ENCODE results near the gene IQCH. TPM values are rescaled to one million over a fixed set of nuclear protein-coding genes. Genes with fewer than 3 reads are reported as not detected.

The IQCH gene
- total RNA-seq, 4 donors from 2014 or later: 9.6 to 13.7 (median 11.8) TPM

DNA sequence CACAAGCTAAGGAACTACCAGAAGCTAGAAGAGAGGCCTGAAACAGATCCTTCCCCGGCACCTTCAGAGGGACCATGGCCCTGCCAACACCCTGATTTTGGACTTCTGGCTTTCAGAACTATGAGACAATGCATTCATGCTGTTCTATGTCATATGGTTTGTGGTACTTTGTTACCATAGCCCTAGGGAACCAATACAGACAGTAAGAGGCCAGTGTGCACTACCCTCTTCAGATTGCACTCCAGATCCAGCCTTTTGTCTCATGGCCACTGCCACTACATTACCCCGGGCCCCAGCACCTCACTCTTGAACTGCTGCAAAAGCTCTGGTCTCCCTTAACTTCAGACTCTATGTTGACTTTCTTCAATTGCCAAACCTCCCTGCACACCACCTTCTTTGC is 24.1 kb upstream of the IQCH start:
- H3K9me3 ChIP-seq: no peaks in the 10 kb centered on the region
- no peak overlapping the region for H3K27ac ChIP-seq
- DNase-seq: no peak
- H3K36me3 ChIP-seq: peaks cover 8 to 14% of the 10 kb centered on the region in 2 donors
- no peak overlapping the region for H3K4me3 ChIP-seq (replicated peaks in 1 of 3)
- H3K27me3 ChIP-seq: no peaks in the 10 kb centered on the region
- H3K4me1 ChIP-seq: peaks cover 7 to 16% of the 10 kb centered on the region in 2 donors
- no peak for TF ChIP-seq POLR2A (IDR thresholded peaks at IDR 0.05)
- TF ChIP-seq, protein P1, sequence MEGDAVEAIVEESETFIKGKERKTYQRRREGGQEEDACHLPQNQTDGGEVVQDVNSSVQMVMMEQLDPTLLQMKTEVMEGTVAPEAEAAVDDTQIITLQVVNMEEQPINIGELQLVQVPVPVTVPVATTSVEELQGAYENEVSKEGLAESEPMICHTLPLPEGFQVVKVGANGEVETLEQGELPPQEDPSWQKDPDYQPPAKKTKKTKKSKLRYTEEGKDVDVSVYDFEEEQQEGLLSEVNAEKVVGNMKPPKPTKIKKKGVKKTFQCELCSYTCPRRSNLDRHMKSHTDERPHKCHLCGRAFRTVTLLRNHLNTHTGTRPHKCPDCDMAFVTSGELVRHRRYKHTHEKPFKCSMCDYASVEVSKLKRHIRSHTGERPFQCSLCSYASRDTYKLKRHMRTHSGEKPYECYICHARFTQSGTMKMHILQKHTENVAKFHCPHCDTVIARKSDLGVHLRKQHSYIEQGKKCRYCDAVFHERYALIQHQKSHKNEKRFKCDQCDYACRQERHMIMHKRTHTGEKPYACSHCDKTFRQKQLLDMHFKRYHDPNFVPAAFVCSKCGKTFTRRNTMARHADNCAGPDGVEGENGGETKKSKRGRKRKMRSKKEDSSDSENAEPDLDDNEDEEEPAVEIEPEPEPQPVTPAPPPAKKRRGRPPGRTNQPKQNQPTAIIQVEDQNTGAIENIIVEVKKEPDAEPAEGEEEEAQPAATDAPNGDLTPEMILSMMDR (IDR thresholded peaks at IDR 0.05): no peak
- intact Hi-C loops (cut with DNase I): no loop called here
- WGBS, 2 donors: 94 to 100% methylated on average over 2 of the region's 2 CpGs

DNA sequence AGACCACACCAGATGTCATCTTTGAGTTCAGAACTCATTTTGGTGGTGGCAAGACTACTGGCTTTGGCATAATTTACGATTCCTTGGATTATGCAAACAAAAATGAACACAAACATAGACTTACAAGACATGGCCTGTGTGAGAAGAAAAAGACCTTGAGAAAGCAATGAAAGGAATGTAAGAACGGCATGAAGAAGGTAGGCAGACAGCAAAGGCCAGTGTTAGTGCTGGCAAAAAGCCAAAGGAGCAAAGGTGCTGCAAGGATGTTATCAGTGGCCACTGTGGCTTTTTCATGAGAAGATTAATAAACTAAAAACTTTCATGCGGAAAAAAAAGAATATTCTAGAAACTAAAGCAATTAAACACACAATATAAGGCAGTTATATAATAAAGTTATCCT is 22.0 kb upstream of the IQCH start:
- DNase-seq: no peak
- TF ChIP-seq, protein P1 (IDR thresholded peaks at IDR 0.05): no peak
- TF ChIP-seq POLR2A (IDR thresholded peaks at IDR 0.05): no peak
- Histone ChIP-seq H3K27ac (no peak overlapping the region), H3K9me3 (no peaks in the 10 kb centered on the region), H3K36me3 (peaks cover 8 to 14% of the 10 kb centered on the region in 2 donors), H3K4me1 (peaks cover 5 to 6% of the 10 kb centered on the region in 2 donors), H3K27me3 (no peaks in the 10 kb centered on the region), H3K4me3 (replicated peaks in 1 of 3) (no peak overlapping the region)
- intact Hi-C loops (cut with DNase I): no loop called here
- 81 to 83% methylated on average over 3 of the region's 3 CpGs for WGBS, 2 donors

DNA sequence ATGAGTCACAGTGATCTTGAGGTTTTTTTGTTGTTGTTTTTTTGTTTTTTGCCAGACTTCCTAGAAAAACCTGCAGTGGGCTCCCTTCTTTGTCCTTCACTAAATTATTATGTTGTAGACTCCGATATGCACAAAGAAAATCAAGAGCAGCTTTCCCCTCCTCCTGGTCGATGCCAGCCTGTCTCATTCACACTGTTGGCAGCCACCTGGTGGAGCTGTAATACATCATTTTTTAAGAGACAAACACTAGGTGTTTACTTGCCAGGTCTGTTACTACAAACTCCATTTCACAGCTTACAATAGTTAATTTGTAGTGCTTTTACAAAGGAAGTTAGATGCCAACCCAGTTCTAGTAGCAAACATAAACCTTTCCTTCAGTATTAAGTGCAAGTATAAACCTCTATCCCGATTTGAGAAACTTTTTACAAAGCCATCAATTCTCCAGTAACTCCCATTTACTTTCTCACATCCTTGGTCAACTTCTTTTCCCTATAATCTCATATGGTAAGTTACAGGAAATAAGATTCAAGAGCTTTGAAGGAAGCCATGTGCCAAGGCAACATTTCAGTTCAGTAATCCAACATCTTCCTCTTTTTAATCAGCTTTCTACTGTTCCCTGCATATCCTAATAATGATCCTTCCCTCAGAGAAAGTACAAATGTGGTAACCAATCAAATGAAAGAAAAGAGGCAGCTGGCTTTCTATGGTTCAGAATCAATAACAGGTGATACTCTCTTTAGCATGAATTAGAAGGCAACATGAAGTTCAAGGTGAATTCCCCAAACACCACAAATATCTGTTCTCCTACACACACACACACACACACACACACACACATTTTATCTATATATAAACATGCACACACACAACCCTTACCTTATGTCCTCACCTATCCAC is 14.1 kb upstream of the IQCH start:
- H3K9me3 ChIP-seq: no peaks in the 10 kb centered on the region
- H3K4me1 ChIP-seq: peaks cover 21 to 25% of the 10 kb centered on the region in 2 donors
- 43 to 45% methylated on average over 3 of the region's 3 CpGs for WGBS, 2 donors

DNA sequence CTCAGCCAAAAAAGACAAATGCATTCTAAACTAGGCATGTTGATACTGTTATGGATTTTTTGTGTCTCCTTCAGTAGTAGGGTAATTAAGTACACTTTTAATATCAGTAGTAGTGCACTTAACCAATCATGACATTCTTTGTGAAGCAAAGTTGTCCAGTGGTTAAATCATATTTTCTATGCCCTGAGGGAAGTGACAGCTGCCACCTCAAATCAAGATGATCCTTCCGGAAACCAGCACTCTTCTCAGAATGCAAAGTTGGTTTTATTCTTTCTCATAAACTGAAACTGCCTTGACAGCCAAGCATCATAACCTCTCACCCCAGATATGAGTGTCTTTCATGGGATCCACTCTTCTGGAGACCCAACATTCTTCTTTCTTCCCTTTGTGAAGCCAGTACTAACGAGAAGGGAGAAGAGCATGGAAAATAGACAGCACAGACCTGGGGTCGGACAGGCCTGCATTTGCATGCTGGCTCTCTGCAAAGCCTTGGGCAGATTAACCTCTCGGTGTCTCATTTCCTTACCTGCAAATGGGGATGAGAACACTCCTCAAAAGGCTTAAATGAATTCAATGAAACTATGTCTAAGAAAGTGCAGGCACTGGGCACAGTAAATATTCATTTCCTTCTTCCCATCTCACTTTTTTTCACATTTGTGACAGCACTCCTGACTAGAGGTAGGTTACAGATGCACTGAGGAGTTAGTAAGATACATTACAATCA is 13.3 kb upstream of the IQCH start:
- TF ChIP-seq, protein P1 (IDR thresholded peaks at IDR 0.05): no peak
- no peak for TF ChIP-seq POLR2A (IDR thresholded peaks at IDR 0.05)
- H3K4me3 ChIP-seq (replicated peaks in 1 of 3): no peak overlapping the region

More for the DNA sequence above, 14.1 kb upstream of the IQCH start:
- no peak overlapping the region for H3K4me3 ChIP-seq (replicated peaks in 1 of 3)
- peak; percentile 41 to 58 for DNase-seq
- no peaks in the 10 kb centered on the region for H3K36me3 ChIP-seq
- intact Hi-C loops (cut with DNase I): no loop called here
- H3K27ac ChIP-seq: no peak overlapping the region
- TF ChIP-seq, protein P1 (IDR thresholded peaks at IDR 0.05): peak in 3 of 6 experiments; percentile 49 to 50 (median 49)
- TF ChIP-seq POLR2A (IDR thresholded peaks at IDR 0.05): no peak
- H3K27me3 ChIP-seq: no peaks in the 10 kb centered on the region

More for the DNA sequence above, 13.3 kb upstream of the IQCH start:
- no peaks in the 10 kb centered on the region for H3K27me3 ChIP-seq
- WGBS, 2 donors: 80 to 92% methylated on average over 4 of the region's 4 CpGs
- H3K9me3 ChIP-seq: no peaks in the 10 kb centered on the region
- peaks cover 21 to 25% of the 10 kb centered on the region in 2 donors for H3K4me1 ChIP-seq
- DNase-seq: no peak
- no peak overlapping the region for H3K27ac ChIP-seq
- intact Hi-C loops (cut with DNase I): no loop called here
- H3K36me3 ChIP-seq: no peaks in the 10 kb centered on the region

All from thyroid gland (tissue), 4 donors.